ENCODE measurements around the gene SPAG6. TPM values are rescaled to one million over a fixed set of nuclear protein-coding genes. Genes with fewer than 3 reads are reported as not detected.

SPAG6 gene
- total RNA-seq, 6 donors from 2014 or later, result 0.74 to 44.1 (median 8.7) TPM

GRCh38 chr10:22434521-22434920, 89.2 kb downstream of the SPAG6 start:
- TF ChIP-seq CTCF (IDR thresholded peaks at IDR 0.05), result no peak
- no peak for TF ChIP-seq POLR2A (IDR thresholded peaks at IDR 0.05)
- TF ChIP-seq EP300 (IDR thresholded peaks at IDR 0.05), result no peak
- no peak for TF ChIP-seq POLR2AphosphoS5 (IDR thresholded peaks at IDR 0.05)
- no peak for ATAC-seq (ENCODE audit: low FRiP score in 2 of 2)
- no peak for DNase-seq
- Histone ChIP-seq H3K9me3 (no peaks in the 10 kb centered on the region), H3K4me3 (no peak overlapping the region), H3K27ac (no peak overlapping the region), H3K4me1 (peaks cover 16 to 28% (median 21%) of the 10 kb centered on the region in 4 donors), H3K27me3 (no peaks in the 10 kb centered on the region), H3K36me3 (no peaks in the 10 kb centered on the region)
- whole genome bisulfite sequencing, 2 donors, result 72 to 83% methylated on average over 2 of the region's 2 CpGs

- WGBS, 2 donors, result 97 to 100% methylated on average over 10 of the region's 10 CpGs
- ATAC-seq (ENCODE audit: low FRiP score in 2 of 2), result no peak
These were observed 90.4 kb downstream of the SPAG6 start for GRCh38 chr10:22435650-22436049.

GRCh38 chr10:22436526-22436892, 91.2 kb downstream of the SPAG6 start:
- Histone ChIP-seq H3K27me3 (no peaks in the 10 kb centered on the region), H3K4me3 (peak overlapping the region; percentile 37 to 77 (median 62)), H3K4me1 (peaks cover 16 to 28% (median 21%) of the 10 kb centered on the region in 4 donors), H3K36me3 (no peaks in the 10 kb centered on the region), H3K27ac (peak overlapping the region; percentile 95 to 98 (median 96)), H3K9me3 (no peaks in the 10 kb centered on the region)
- ATAC-seq (ENCODE audit: low FRiP score in 2 of 2) (peak in 1 of 2 donors; percentile 59), DNase-seq (peak in 1 of 2 donors; percentile 53)
- no peak for TF ChIP-seq POLR2AphosphoS5 (IDR thresholded peaks at IDR 0.05)
- TF ChIP-seq EP300 (IDR thresholded peaks at IDR 0.05), result no peak
- no peak for TF ChIP-seq CTCF (IDR thresholded peaks at IDR 0.05)
- no peak for TF ChIP-seq POLR2A (IDR thresholded peaks at IDR 0.05)
- 9 to 20% methylated on average over 9 to 22 of the region's 35 CpGs for WGBS, 2 donors

More at GRCh38 chr10:22435650-22436049, 90.4 kb downstream of the SPAG6 start:
- no peaks in the 10 kb centered on the region for H3K9me3 ChIP-seq
- H3K27ac ChIP-seq, result no peak overlapping the region
- H3K4me1 ChIP-seq, result peaks cover 16 to 28% (median 21%) of the 10 kb centered on the region in 4 donors
- no peak overlapping the region for H3K4me3 ChIP-seq
- H3K27me3 ChIP-seq, result no peaks in the 10 kb centered on the region
- peak in 1 of 2 donors; percentile 17 for DNase-seq
- no peaks in the 10 kb centered on the region for H3K36me3 ChIP-seq
- no peak for TF ChIP-seq POLR2AphosphoS5 (IDR thresholded peaks at IDR 0.05)
- no peak for TF ChIP-seq CTCF (IDR thresholded peaks at IDR 0.05)
- no peak for TF ChIP-seq EP300 (IDR thresholded peaks at IDR 0.05)
- no peak for TF ChIP-seq POLR2A (IDR thresholded peaks at IDR 0.05)

GRCh38 chr10:22436893-22437619, 91.8 kb downstream of the SPAG6 start:
- peaks cover 16 to 28% (median 21%) of the 10 kb centered on the region in 4 donors for H3K4me1 ChIP-seq
- peak overlapping the region; percentile 37 to 77 (median 62) for H3K4me3 ChIP-seq
- DNase-seq (peak; percentile 91 to 98), ATAC-seq (ENCODE audit: low FRiP score in 2 of 2) (peak; percentile 97)
- no peaks in the 10 kb centered on the region for H3K27me3 ChIP-seq
- H3K27ac ChIP-seq, result peak overlapping the region; percentile 95 to 98 (median 96)
- WGBS, 2 donors, result 0 to 2% methylated on average over 11 to 32 of the region's 85 CpGs
- H3K9me3 ChIP-seq, result no peaks in the 10 kb centered on the region
- no peaks in the 10 kb centered on the region for H3K36me3 ChIP-seq
- peak in 3 of 4 donors; percentile 92 to 97 (median 93) for TF ChIP-seq POLR2A (IDR thresholded peaks at IDR 0.05)
- TF ChIP-seq POLR2AphosphoS5 (IDR thresholded peaks at IDR 0.05), result peak; percentile 85 to 97
- peak in 3 of 6 experiments; percentile 29 to 50 (median 30) for TF ChIP-seq CTCF (IDR thresholded peaks at IDR 0.05)
- TF ChIP-seq EP300 (IDR thresholded peaks at IDR 0.05), result peak in 1 of 4 donors; percentile 7

Data from upper lobe of left lung (tissue), 6 donors.